ENCODE data around the gene ST3GAL4. TPM values are rescaled to one million over a fixed set of nuclear protein-coding genes. Genes with fewer than 3 reads are reported as not detected.

The ST3GAL4 gene
- total RNA-seq, 1 experiment from 2014 or later, result 11.2 TPM

DNA sequence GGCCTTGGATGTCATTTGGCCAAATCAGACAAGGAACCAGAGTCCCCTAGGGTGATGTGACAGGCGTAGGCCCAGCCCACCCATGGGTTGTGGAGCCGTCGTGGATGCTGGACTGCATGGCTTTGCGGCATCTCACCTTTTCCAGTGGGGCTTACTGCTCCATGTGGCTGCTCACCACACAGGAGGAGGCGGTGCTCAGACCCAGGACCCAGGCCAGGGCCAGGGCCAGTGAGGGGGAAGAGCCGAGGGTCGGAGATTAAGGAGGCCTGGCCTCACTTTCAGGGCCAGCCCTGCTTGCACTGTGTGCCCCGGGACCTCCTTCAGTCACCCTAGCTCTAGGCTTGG, 105.6 kb downstream of the ST3GAL4 start:
- no peaks in the 10 kb centered on the region for H3K36me3 Mint-ChIP-seq (ENCODE audit: insufficient read depth, unreplicated experiment)
- CTCF ChIA-PET, result no interaction called here
- no TSS peak for BruUV-seq (replicated peaks)

GRCh38 chr11:126461996-126462395, 106.5 kb downstream of the ST3GAL4 start:
- Mint-ChIP-seq H3K27ac (ENCODE audit: unreplicated experiment) (no peak overlapping the region), H3K4me3 (ENCODE audit: unreplicated experiment) (no peak overlapping the region), H3K36me3 (ENCODE audit: insufficient read depth, unreplicated experiment) (no peaks in the 10 kb centered on the region), H3K27me3 (ENCODE audit: insufficient read depth, unreplicated experiment) (peaks cover 41% of the 10 kb centered on the region), H3K9me3 (ENCODE audit: unreplicated experiment) (peaks cover 11% of the 10 kb centered on the region), H3K4me1 (ENCODE audit: low read depth, unreplicated experiment) (no peaks in the 10 kb centered on the region)
- Histone ChIP-seq H3K9me3 (0 out of 2 replicates have a peak, but pooled peaks cover 4% of the 10 kb centered on the region), H3K4me1 (no peaks in the 10 kb centered on the region), H3K4me3 (ENCODE audit: low read depth, low read length) (no peak overlapping the region), H3K36me3 (ENCODE audit: control insufficient read depth, insufficient read depth, low read length) (no peaks in the 10 kb centered on the region), H3K27me3 (replicated peaks; ENCODE audit: control insufficient read depth, insufficient read depth, low read length) (peaks cover 10% of the 10 kb centered on the region)
- intact Hi-C loops (cut with micrococcal nuclease; ENCODE audit: unreplicated experiment), result no loop called here
- POLR2A ChIA-PET, result no interaction called here
- no peak for DNase-seq
- CTCF ChIA-PET, result interaction anchor here (1.5 kb wide), 1 partner anchor 19 kb away, joined by 4 read pairs; no protein-coding TSS in a partner anchor
- no TSS peak for BruUV-seq (replicated peaks)
- TF ChIP-seq CTCF (IDR thresholded peaks at IDR 0.05; ENCODE audit: insufficient read depth in 1 of 2, low read depth in 1 of 2, low read length in 1 of 2, severe bottlenecking in 1 of 2, unreplicated experiment in 1 of 2), result no peak

More for the DNA sequence above, 105.6 kb downstream of the ST3GAL4 start:
- no peak for DNase-seq
- Histone ChIP-seq H3K4me3 (ENCODE audit: low read depth, low read length) (no peak overlapping the region), H3K27me3 (replicated peaks; ENCODE audit: control insufficient read depth, insufficient read depth, low read length) (peaks cover 10% of the 10 kb centered on the region), H3K36me3 (ENCODE audit: control insufficient read depth, insufficient read depth, low read length) (no peaks in the 10 kb centered on the region), H3K9me3 (0 out of 2 replicates have a peak, but pooled peaks cover 4% of the 10 kb centered on the region), H3K4me1 (no peaks in the 10 kb centered on the region)
- Mint-ChIP-seq H3K4me3 (ENCODE audit: unreplicated experiment) (no peak overlapping the region), H3K9me3 (ENCODE audit: unreplicated experiment) (peaks cover 11% of the 10 kb centered on the region), H3K27ac (ENCODE audit: unreplicated experiment) (no peak overlapping the region), H3K4me1 (ENCODE audit: low read depth, unreplicated experiment) (no peaks in the 10 kb centered on the region), H3K27me3 (ENCODE audit: insufficient read depth, unreplicated experiment) (peaks cover 38% of the 10 kb centered on the region)
- intact Hi-C loops (cut with micrococcal nuclease; ENCODE audit: unreplicated experiment), result no loop called here
- no peak for TF ChIP-seq CTCF (IDR thresholded peaks at IDR 0.05; ENCODE audit: insufficient read depth in 1 of 2, low read depth in 1 of 2, low read length in 1 of 2, severe bottlenecking in 1 of 2, unreplicated experiment in 1 of 2)
- POLR2A ChIA-PET, result no interaction called here

- no peak overlapping the region for H3K4me3 ChIP-seq (ENCODE audit: low read depth, low read length)
- no peaks in the 10 kb centered on the region for H3K4me1 ChIP-seq
- TF ChIP-seq CTCF (IDR thresholded peaks at IDR 0.05; ENCODE audit: insufficient read depth in 1 of 2, low read depth in 1 of 2, low read length in 1 of 2, severe bottlenecking in 1 of 2, unreplicated experiment in 1 of 2), result no peak
- BruUV-seq (replicated peaks), result no TSS peak
- POLR2A ChIA-PET, result no interaction called here
- Mint-ChIP-seq H3K36me3 (ENCODE audit: insufficient read depth, unreplicated experiment) (no peaks in the 10 kb centered on the region), H3K27ac (ENCODE audit: unreplicated experiment) (no peak overlapping the region), H3K4me3 (ENCODE audit: unreplicated experiment) (no peak overlapping the region), H3K27me3 (ENCODE audit: insufficient read depth, unreplicated experiment) (peaks cover 41% of the 10 kb centered on the region), H3K4me1 (ENCODE audit: low read depth, unreplicated experiment) (no peaks in the 10 kb centered on the region), H3K9me3 (ENCODE audit: unreplicated experiment) (peaks cover 11% of the 10 kb centered on the region)
- H3K36me3 ChIP-seq (ENCODE audit: control insufficient read depth, insufficient read depth, low read length), result no peaks in the 10 kb centered on the region
- 0 out of 2 replicates have a peak, but pooled peaks cover 4% of the 10 kb centered on the region for H3K9me3 ChIP-seq
- peaks cover 10% of the 10 kb centered on the region for H3K27me3 ChIP-seq (replicated peaks; ENCODE audit: control insufficient read depth, insufficient read depth, low read length)
- intact Hi-C loops (cut with micrococcal nuclease; ENCODE audit: unreplicated experiment), result no loop called here
- CTCF ChIA-PET, result interaction anchor here (1.5 kb wide), 1 partner anchor 18 kb away, joined by 4 read pairs; no protein-coding TSS in a partner anchor
- DNase-seq, result no peak
Observed at GRCh38 chr11:126462422-126462821, 106.9 kb downstream of the ST3GAL4 start.

Other genes with a start within 250 kb of the ST3GAL4 start
- 74.2 and 74.3 TPM in 2 replicates for gene RPUSD4, start 144.0 kb upstream of the ST3GAL4 start, total RNA-seq (2022)
- 36.5 and 44.3 TPM in 2 replicates for gene FAM118B, start 143.9 kb upstream of the ST3GAL4 start, total RNA-seq (2022)
- 174 and 191 TPM in 2 replicates for gene SRPRA, start 86.8 kb upstream of the ST3GAL4 start, total RNA-seq (2022)
- gene FOXRED1, start 86.5 kb upstream of the ST3GAL4 start, total RNA-seq (2022), result 91.7 and 94.3 TPM in 2 replicates
- gene TIRAP, start 72.6 kb upstream of the ST3GAL4 start, total RNA-seq (2022), result 25.1 and 27.8 TPM in 2 replicates
- 40.2 and 40.4 TPM in 2 replicates for gene DCPS, start 51.6 kb upstream of the ST3GAL4 start, total RNA-seq (2022)